ENCODE results near the gene BIN2. TPM values are rescaled to one million over a fixed set of nuclear protein-coding genes. Genes with fewer than 3 reads are reported as not detected.
"Not testable (repeated sequence)": the region's sequence is repeated elsewhere in the genome, so short reads cannot be mapped to it uniquely, and the experiment has no call there.

The BIN2 gene
- polyA plus RNA-seq, 3 donors = 120 to 376 (median 196) TPM

DNA sequence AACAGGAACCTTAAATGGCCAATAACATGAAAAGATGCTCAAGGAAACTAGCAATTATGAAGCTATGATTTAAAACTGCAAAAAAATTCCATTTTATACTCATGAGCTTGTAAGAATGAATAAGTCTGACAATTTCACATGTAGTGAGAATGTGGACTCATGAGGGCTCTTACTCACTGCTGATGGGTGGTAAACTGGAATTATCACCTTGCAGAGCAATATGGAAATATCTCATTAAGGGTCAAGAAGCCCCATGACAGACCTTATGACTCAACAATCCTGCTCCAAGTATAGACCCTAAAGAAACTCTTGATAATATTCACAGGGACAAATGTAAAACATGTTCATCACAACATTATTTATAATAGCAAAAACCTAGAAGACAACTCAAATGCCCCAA lies 30.3 kb downstream of the BIN2 start:
- H3K27ac Mint-ChIP-seq = peak overlapping the region in 3 of 7 donors; percentile 5 to 66 (median 59)

DNA sequence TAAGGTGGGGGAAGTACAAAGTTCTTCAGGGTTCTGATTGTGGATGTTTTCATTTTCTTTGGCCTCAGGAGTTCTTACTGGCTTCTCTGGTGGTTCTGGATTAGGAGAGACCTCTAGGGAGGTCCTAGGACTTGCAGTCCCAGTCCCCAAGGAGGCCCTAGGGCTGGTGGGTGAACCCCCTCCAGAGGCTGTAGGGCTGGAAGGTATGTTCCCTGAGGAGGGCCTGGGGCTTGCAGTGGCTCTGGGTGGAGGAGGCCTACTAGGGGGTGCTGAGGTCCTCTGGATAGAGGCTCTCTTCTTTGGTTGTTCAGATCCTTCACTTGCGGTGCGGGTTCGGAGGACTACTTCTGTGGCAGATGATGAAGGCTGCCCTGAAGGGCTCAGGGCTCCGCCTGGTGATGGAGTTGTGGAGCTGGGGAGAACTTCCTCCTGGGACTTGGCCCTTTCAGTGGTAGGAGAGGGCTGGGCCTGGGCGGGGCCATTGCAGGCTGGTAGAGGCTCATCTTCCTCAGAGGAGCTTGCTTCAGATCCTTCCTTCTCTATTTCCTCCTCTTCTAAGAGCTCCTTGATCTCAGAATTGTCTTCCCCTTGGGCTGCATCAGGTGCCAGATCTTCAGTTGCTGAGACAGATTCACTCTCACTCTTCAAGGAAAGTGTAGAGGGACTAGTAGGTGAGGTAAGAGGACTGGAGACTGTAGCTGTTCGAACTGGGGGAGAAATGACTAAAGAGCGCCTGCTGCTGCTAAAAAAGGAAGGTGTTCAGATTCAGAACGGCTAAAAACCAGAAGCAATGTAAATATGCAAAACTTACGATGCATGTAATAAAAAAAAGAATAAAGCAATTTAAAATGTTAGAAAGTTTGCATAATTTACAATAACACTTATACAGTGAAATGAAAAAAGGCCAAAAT lies 32.1 kb downstream of the BIN2 start:
- H3K27me3 ChIP-seq (ENCODE audit: control insufficient read depth in 2 of 2, insufficient read depth in 2 of 2, low read length in 2 of 2); H3K27me3 Mint-ChIP-seq (ENCODE audit: low read depth in 3 of 3); H3K9me3 ChIP-seq (replicated peaks in 1 of 2; ENCODE audit: control insufficient read depth in 1 of 2, insufficient read depth in 1 of 2, low read length in 2 of 2); H3K9me3 Mint-ChIP-seq; intact Hi-C loops (cut with micrococcal nuclease): not testable (repeated sequence)
- Mint-ChIP-seq H3K27ac (peak overlapping the region; percentile 78 to 89 (median 88)), H3K4me3 (peak overlapping the region; percentile 40 to 67), H3K36me3 (peaks cover 60 to 91% of the 10 kb centered on the region in 2 donors), H3K4me1 (peaks cover 19% of the 10 kb centered on the region)
- Histone ChIP-seq H3K4me2 (replicated peaks; ENCODE audit: extremely low read depth, low read length, poor library complexity, severe bottlenecking) (peak overlapping the region; percentile 22), H3K4me1 (ENCODE audit: control insufficient read depth in 1 of 2, insufficient read depth in 2 of 2, low read length in 2 of 2) (peaks cover 18 to 19% of the 10 kb centered on the region in 2 donors), H4K20me1 (ENCODE audit: insufficient read depth, low read length) (peaks cover 88% of the 10 kb centered on the region), H2AFZ (ENCODE audit: insufficient read depth, low read depth, low read length, poor library complexity, severe bottlenecking) (peak overlapping the region; percentile 50), H3K27ac (ENCODE audit: low read depth in 1 of 2, low read length in 2 of 2) (peak overlapping the region; percentile 2 to 71), H3K4me3 (replicated peaks in 1 of 3; ENCODE audit: low read depth in 2 of 3, low read length in 3 of 3) (peak overlapping the region in 1 of 3 experiments; percentile 34), H3K79me2 (ENCODE audit: insufficient read depth, low read length) (peaks cover 20% of the 10 kb centered on the region), H3K36me3 (replicated peaks in 1 of 2; ENCODE audit: control insufficient read depth in 1 of 2, insufficient read depth in 2 of 2, low read length in 2 of 2) (peaks cover 80 to 85% of the 10 kb centered on the region in 2 donors), H3K9ac (ENCODE audit: insufficient read depth, low read length, poor library complexity, severe bottlenecking) (peak overlapping the region; percentile 8)
- 57% methylated on average over 4 of the region's 9 CpGs for WGBS (ENCODE audit: insufficient coverage)
- TF ChIP-seq, protein P1, sequence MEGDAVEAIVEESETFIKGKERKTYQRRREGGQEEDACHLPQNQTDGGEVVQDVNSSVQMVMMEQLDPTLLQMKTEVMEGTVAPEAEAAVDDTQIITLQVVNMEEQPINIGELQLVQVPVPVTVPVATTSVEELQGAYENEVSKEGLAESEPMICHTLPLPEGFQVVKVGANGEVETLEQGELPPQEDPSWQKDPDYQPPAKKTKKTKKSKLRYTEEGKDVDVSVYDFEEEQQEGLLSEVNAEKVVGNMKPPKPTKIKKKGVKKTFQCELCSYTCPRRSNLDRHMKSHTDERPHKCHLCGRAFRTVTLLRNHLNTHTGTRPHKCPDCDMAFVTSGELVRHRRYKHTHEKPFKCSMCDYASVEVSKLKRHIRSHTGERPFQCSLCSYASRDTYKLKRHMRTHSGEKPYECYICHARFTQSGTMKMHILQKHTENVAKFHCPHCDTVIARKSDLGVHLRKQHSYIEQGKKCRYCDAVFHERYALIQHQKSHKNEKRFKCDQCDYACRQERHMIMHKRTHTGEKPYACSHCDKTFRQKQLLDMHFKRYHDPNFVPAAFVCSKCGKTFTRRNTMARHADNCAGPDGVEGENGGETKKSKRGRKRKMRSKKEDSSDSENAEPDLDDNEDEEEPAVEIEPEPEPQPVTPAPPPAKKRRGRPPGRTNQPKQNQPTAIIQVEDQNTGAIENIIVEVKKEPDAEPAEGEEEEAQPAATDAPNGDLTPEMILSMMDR (IDR thresholded peaks at IDR 0.05) = peak; percentile 18
- peak; percentile 66 to 76 (median 67) for DNase-seq

More for the DNA sequence above, 30.3 kb downstream of the BIN2 start:
- Histone ChIP-seq H3K36me3 (replicated peaks in 1 of 2; ENCODE audit: control insufficient read depth in 1 of 2, insufficient read depth in 2 of 2, low read length in 2 of 2) (peaks cover 83 to 84% of the 10 kb centered on the region in 2 donors), H2AFZ (ENCODE audit: insufficient read depth, low read depth, low read length, poor library complexity, severe bottlenecking) (no peak overlapping the region), H4K20me1 (ENCODE audit: insufficient read depth, low read length) (peaks cover 83% of the 10 kb centered on the region), H3K4me1 (ENCODE audit: control insufficient read depth in 1 of 2, insufficient read depth in 2 of 2, low read length in 2 of 2) (peaks cover 18 to 19% of the 10 kb centered on the region in 2 donors), H3K4me2 (replicated peaks; ENCODE audit: extremely low read depth, low read length, poor library complexity, severe bottlenecking) (no peak overlapping the region), H3K27me3 (ENCODE audit: control insufficient read depth in 2 of 2, insufficient read depth in 2 of 2, low read length in 2 of 2) (no peaks in the 10 kb centered on the region), H3K9me3 (replicated peaks in 1 of 2; ENCODE audit: control insufficient read depth in 1 of 2, insufficient read depth in 1 of 2, low read length in 2 of 2) (no peaks in the 10 kb centered on the region), H3K27ac (ENCODE audit: low read depth in 1 of 2, low read length in 2 of 2) (peak overlapping the region in 1 of 2 donors; percentile 51), H3K79me2 (ENCODE audit: insufficient read depth, low read length) (peaks cover 20% of the 10 kb centered on the region), H3K9ac (ENCODE audit: insufficient read depth, low read length, poor library complexity, severe bottlenecking) (no peak overlapping the region), H3K4me3 (replicated peaks in 1 of 3; ENCODE audit: low read depth in 2 of 3, low read length in 3 of 3) (no peak overlapping the region)
- Mint-ChIP-seq H3K36me3 (peaks cover 60 to 90% of the 10 kb centered on the region in 2 donors), H3K27me3 (ENCODE audit: low read depth in 3 of 3) (no peaks in the 10 kb centered on the region), H3K9me3 (no peaks in the 10 kb centered on the region), H3K4me3 (no peak overlapping the region), H3K4me1 (peaks cover 19% of the 10 kb centered on the region)
- DNase-seq = no peak
- intact Hi-C loops (cut with micrococcal nuclease) = no loop called here
- TF ChIP-seq, protein P1 (IDR thresholded peaks at IDR 0.05) = no peak

Measured in CD14-positive monocyte (primary cell).